K562 (cell line): Measurements from ENCODE around the gene NUP62CL. TPM values are rescaled to one million over a fixed set of nuclear protein-coding genes. Genes with fewer than 3 reads are reported as not detected.

ENCODE experiments used
- E2F5 ChIP-seq: sonication (generic); formaldehyde crosslinking; IDR thresholded peaks from 2 replicates; pipeline ENCODE4 v1.8.0; 2022; ENCODE audit warnings: mild to moderate bottlenecking, missing genetic modification reagents
- HES1 ChIP-seq: fragments of 450-650 bp; IDR thresholded peaks from 2 replicates; pipeline ENCODE4 v1.6.1; 2016; ENCODE audit warnings: low read depth, mild to moderate bottlenecking, moderate library complexity
- ID3 ChIP-seq, 2 experiments: fragments of 250-450 bp in 1 of 2; fragments of 450-650 bp in 1 of 2; sonication (Bioruptor Pico) in 1 of 2; IDR thresholded peaks; 2 replicates each; pipeline versions ENCODE4 v1.6.1 to v1.8.0; 2016 to 2021; ENCODE audit warnings: mild to moderate bottlenecking in 2 of 2, moderate library complexity in 2 of 2, missing compliant biosample characterization in 1 of 2, missing genetic modification characterization in 1 of 2
- MGA ChIP-seq: fragments of 450-650 bp; IDR thresholded peaks from 2 replicates; pipeline ENCODE4 v1.6.1; 2016; ENCODE audit warnings: mild to moderate bottlenecking, moderate library complexity
- SIRT6 ChIP-seq: IDR thresholded peaks from one replicate; pipeline ENCODE4 v1.6.1; 2012; ENCODE audit warnings: low read depth, mild to moderate bottlenecking, control low read depth, inconsistent platforms, low read length, moderate library complexity
- STAT5B ChIP-seq: fragments of 250-450 bp; sonication (Bioruptor Pico); IDR thresholded peaks from 2 replicates; pipeline ENCODE4 v1.8.0; 2021; ENCODE audit warnings: mild to moderate bottlenecking, inconsistent platforms
- ZMIZ1 ChIP-seq, 2 experiments: fragments of 150-350 bp in 1 of 2; IDR thresholded peaks; 2 replicates each; pipeline ENCODE4 v1.6.1; 2012 to 2016; ENCODE audit warnings: low read depth in 2 of 2, low read length in 2 of 2, mild to moderate bottlenecking in 1 of 2, moderate library complexity in 1 of 2
- polyA plus RNA-seq, 8 experiments: library from polyadenylated mRNA; depleted of rRNA in 4 of 8; stranded (reverse) in 5 of 8; unstranded in 3 of 8; fragments of >200 nt; fragmentation: Nextera tagmentation in 2 of 8; fragmentation: Illumina TruSeq in 1 of 8; extraction: Ambion mirVana in 2 of 8; extraction: Trizol in 1 of 8; gene quantifications; 2 replicates each; pipeline versions ENCODE4 v1.2.1 to v1.2.3, GENCODE V29; 2011 to 2014; ENCODE audit warnings: inconsistent platforms in 1 of 8, missing spikeins in 1 of 8
- total RNA-seq, 7 experiments: library from RNA; depleted of rRNA in 6 of 7; stranded (reverse); fragments of >200 nt in 6 of 7; fragmentation: Illumina TruSeq in 2 of 7; extraction: Trizol in 2 of 7; gene quantifications; 2 replicates each; pipeline versions ENCODE4 v1.2.1 to v1.2.3, GENCODE V29; 2011 to 2021; ENCODE audit warnings: low replicate concordance in 1 of 7

NUP62CL gene
- total and polyA plus RNA-seq, 9 of the 15 experiments (the other 6 are each of a cell fraction or from before 2014, with no cell fraction given): 29.7 to 101 (median 42.7) TPM

GRCh38 chrX:107154787-107155620, 51.2 kb downstream of the NUP62CL start (continued):
- TF ChIP-seq ID3 (CRISPR knock-in tag; IDR thresholded peaks at IDR 0.05): no peak
- 0 out of 2 replicates have a peak, but pooled peaks have one; percentile 35 for TF ChIP-seq ID3 (tag; IDR thresholded peaks at IDR 0.05)
- no peak for TF ChIP-seq STAT5B
- no peak for TF ChIP-seq ZMIZ1 (IDR thresholded peaks at IDR 0.05; ENCODE audit: low read depth in 2 of 2, low read length in 2 of 2)
- TF ChIP-seq HES1: no peak
- TF ChIP-seq E2F5 (CRISPR knock-in tag): peak; percentile 77; the same call in 1 of the 2 replicates
- TF ChIP-seq MGA: peak; percentile 64; the same call in 1 of the 2 replicates
- no peak for TF ChIP-seq SIRT6
